Measurements from ENCODE around the gene WDR90. TPM values are rescaled to one million over a fixed set of nuclear protein-coding genes. Genes with fewer than 3 reads are reported as not detected.
A peak's percentile ranks its signal among the peaks of the same experiment; 100 is the strongest.

Gene WDR90
- total and polyA plus RNA-seq, 2 of the 13 experiments (the other 11 are each of a cell fraction or from before 2014, with no cell fraction given) = 14.9 to 28.9 TPM

DNA sequence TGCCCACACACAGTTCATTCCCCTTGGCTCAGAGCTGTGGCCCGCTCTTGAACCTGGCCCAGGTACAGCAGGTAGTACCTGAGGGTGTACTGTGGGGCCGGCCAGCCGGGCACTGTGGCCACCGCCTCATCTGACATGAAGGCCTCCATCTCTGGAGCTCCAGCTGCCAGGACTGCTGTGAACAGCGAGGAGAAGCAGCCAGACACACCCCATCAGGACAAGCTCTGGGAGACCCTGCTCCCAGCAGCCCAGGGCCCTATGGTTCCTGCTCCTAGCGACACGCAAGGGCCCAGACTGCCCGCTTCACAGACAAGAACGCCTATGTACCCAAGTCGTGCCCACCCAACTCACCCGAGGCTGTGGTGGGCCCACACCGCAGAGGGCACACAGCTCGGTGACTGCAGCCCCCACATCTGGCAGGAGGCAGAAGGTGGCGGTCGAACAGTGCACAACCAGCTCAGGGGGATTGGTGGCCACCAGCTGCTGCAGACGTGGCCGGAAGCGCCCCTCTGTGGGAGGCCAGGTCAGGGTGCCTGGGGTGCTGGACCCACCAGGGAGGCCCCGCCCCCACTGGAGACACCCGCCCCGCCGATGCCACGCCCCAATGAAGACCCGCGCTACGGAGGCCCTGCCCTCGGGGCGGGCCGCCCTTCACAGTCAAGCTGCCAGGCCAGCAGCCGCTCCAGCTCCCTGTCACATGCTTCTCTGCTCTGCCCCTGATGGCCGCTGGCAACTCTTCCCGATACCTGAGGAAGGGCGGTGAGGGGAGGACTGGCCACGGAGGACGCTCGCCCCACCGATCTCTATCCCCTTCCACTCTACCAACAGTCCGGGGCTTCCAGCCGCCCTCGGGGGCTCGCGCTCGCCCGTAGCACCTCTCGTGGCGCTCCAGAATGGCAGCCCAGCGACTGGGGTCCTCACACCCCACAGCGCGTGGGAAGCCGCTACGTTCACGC lies 30.0 kb downstream of the WDR90 start (continued):
- TF ChIP-seq, protein P1, sequence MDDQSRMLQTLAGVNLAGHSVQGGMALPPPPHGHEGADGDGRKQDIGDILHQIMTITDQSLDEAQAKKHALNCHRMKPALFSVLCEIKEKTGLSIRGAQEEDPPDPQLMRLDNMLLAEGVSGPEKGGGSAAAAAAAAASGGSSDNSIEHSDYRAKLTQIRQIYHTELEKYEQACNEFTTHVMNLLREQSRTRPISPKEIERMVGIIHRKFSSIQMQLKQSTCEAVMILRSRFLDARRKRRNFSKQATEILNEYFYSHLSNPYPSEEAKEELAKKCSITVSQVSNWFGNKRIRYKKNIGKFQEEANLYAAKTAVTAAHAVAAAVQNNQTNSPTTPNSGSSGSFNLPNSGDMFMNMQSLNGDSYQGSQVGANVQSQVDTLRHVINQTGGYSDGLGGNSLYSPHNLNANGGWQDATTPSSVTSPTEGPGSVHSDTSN (CRISPR knock-in tag; IDR thresholded peaks at IDR 0.05; ENCODE audit: borderline replicate concordance) = no peak
- TF ChIP-seq ZNF782 (CRISPR knock-in tag; IDR thresholded peaks at IDR 0.05; ENCODE audit: borderline replicate concordance) = no peak
- TF ChIP-seq, protein P2, sequence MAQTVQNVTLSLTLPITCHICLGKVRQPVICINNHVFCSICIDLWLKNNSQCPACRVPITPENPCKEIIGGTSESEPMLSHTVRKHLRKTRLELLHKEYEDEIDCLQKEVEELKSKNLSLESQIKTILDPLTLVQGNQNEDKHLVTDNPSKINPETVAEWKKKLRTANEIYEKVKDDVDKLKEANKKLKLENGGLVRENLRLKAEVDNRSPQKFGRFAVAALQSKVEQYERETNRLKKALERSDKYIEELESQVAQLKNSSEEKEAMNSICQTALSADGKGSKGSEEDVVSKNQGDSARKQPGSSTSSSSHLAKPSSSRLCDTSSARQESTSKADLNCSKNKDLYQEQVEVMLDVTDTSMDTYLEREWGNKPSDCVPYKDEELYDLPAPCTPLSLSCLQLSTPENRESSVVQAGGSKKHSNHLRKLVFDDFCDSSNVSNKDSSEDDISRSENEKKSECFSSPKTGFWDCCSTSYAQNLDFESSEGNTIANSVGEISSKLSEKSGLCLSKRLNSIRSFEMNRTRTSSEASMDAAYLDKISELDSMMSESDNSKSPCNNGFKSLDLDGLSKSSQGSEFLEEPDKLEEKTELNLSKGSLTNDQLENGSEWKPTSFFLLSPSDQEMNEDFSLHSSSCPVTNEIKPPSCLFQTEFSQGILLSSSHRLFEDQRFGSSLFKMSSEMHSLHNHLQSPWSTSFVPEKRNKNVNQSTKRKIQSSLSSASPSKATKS (CRISPR knock-in tag; IDR thresholded peaks at IDR 0.05) = no peak
- no peak for TF ChIP-seq IRX3 (CRISPR knock-in tag; IDR thresholded peaks at IDR 0.05; ENCODE audit: borderline replicate concordance, low read depth)
- TF ChIP-seq MEIS2 (CRISPR knock-in tag; IDR thresholded peaks at IDR 0.05) = no peak; the same call in 1 of the 2 replicates
- TF ChIP-seq, protein P3, sequence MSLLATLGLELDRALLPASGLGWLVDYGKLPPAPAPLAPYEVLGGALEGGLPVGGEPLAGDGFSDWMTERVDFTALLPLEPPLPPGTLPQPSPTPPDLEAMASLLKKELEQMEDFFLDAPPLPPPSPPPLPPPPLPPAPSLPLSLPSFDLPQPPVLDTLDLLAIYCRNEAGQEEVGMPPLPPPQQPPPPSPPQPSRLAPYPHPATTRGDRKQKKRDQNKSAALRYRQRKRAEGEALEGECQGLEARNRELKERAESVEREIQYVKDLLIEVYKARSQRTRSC (CRISPR knock-in tag; IDR thresholded peaks at IDR 0.05; ENCODE audit: low read depth) = no peak
- TF ChIP-seq TARDBP (CRISPR knock-in tag; IDR thresholded peaks at IDR 0.05) = peak; percentile 66; the same call in 1 of the 2 replicates
- TF ChIP-seq, protein P4, sequence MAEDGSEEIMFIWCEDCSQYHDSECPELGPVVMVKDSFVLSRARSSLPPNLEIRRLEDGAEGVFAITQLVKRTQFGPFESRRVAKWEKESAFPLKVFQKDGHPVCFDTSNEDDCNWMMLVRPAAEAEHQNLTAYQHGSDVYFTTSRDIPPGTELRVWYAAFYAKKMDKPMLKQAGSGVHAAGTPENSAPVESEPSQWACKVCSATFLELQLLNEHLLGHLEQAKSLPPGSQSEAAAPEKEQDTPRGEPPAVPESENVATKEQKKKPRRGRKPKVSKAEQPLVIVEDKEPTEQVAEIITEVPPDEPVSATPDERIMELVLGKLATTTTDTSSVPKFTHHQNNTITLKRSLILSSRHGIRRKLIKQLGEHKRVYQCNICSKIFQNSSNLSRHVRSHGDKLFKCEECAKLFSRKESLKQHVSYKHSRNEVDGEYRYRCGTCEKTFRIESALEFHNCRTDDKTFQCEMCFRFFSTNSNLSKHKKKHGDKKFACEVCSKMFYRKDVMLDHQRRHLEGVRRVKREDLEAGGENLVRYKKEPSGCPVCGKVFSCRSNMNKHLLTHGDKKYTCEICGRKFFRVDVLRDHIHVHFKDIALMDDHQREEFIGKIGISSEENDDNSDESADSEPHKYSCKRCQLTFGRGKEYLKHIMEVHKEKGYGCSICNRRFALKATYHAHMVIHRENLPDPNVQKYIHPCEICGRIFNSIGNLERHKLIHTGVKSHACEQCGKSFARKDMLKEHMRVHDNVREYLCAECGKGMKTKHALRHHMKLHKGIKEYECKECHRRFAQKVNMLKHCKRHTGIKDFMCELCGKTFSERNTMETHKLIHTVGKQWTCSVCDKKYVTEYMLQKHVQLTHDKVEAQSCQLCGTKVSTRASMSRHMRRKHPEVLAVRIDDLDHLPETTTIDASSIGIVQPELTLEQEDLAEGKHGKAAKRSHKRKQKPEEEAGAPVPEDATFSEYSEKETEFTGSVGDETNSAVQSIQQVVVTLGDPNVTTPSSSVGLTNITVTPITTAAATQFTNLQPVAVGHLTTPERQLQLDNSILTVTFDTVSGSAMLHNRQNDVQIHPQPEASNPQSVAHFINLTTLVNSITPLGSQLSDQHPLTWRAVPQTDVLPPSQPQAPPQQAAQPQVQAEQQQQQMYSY (CRISPR knock-in tag; IDR thresholded peaks at IDR 0.05) = no peak
- TF ChIP-seq, protein P5, sequence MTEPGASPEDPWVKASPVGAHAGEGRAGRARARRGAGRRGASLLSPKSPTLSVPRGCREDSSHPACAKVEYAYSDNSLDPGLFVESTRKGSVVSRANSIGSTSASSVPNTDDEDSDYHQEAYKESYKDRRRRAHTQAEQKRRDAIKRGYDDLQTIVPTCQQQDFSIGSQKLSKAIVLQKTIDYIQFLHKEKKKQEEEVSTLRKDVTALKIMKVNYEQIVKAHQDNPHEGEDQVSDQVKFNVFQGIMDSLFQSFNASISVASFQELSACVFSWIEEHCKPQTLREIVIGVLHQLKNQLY (CRISPR knock-in tag; IDR thresholded peaks at IDR 0.05) = no peak
- TF ChIP-seq, protein P6, sequence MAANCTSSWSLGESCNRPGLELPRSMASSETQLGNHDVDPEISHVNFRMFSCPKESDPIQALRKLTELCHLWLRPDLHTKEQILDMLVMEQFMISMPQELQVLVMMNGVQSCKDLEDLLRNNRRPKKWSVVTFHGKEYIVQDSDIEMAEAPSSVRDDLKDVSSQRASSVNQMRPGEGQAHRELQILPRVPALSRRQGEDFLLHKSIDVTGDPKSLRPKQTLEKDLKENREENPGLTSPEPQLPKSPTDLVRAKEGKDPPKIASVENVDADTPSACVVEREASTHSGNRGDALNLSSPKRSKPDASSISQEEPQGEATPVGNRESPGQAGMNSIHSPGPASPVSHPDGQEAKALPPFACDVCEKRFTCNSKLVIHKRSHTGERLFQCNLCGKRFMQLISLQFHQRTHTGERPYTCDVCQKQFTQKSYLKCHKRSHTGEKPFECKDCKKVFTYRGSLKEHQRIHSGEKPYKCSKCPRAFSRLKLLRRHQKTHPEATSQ (CRISPR knock-in tag; IDR thresholded peaks at IDR 0.05; ENCODE audit: borderline replicate concordance) = no peak
- TF ChIP-seq ISX (CRISPR knock-in tag; conservative IDR thresholded peaks at IDR 0.05) = no peak
- TF ChIP-seq ZNF816 (CRISPR knock-in tag; IDR thresholded peaks at IDR 0.05; ENCODE audit: borderline replicate concordance) = no peak
